DMS153 (cell line): ENCODE results near the gene VAV2.

ENCODE experiments used
- DNase-seq: peaks from one replicate; lab custom pipeline; 2025; lab: John Stamatoyannopoulos, UW

VAV2 gene

DNA sequence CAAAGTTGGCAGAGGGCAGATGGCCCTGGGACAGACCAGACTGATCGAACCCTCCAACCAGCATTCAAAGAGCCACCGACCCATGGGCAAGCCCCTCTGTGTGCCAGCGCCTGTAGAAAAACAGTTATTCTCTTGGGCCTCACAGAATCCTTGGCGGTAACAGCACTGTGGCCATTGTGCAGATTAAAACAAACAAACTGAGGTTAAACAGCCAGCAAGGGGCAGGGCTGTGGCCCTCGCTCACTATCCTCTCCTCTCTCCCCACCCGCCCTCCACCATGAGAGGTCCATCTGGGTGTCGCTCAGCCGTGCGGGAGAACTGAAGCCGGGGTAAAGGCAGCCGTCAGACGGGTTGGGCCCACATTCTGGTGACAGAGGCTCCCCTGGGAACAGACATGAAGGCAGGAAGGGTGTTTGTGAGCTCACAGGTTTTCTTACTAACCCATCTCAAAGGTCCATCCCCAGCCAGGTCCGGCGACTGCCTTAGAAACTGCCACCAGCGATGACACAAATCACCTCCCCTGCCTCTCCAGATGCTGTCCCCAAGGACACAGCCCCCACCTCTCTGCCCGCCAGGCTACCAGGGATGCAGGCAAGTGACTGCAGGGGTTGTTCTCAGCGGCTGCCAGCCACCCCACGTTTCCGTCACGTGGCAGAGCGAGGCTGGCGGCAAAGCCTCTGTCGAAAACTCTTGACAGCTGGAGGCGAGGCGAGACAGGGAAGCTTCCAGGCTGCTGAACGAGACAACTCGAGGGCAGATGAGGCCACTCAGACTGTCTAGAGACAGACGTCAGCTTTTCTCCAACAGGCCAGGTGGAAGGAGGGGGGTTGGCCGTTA, 178.2 kb downstream of the VAV2 start:
- no peak for DNase-seq

DNA sequence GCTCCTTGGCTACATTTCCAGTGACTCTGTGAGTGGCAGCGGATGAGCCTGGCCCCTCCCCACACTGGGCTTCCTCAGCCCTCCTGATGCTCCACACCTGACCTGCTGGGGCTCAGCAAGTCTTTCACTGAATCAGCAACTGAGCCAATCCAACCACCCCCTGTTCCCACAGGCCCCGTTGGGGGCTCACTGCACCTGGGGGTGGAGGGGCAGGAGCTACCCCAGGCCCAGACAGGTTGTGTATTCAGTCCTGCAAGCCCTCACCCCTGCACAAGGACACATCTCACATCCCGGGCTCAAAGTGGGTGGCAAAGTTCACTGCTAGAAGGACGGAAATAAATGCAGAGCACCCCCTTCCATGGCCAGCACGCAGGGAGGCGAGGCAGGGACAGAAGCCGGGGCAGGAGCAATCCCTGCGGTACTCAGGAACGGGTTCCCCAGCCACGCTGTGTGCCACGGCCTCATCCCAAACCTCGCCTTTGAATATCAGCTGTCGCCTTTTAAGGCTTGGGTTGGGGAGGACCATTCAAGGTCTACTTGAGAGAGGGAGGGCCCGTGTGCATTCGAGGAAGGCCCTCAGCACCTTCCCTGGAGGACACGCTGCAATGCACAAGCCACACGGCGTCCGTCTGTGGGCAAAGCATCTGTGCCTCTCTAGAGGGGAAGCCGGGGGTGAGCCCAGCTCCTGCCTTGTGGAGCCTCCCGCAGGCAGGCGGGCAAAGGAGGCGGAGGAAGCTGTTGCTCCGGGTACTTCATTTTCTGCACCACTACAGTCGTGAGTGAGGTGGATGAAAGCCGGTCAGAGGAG, 179.0 kb downstream of the VAV2 start:
- DNase-seq: no peak

DNA sequence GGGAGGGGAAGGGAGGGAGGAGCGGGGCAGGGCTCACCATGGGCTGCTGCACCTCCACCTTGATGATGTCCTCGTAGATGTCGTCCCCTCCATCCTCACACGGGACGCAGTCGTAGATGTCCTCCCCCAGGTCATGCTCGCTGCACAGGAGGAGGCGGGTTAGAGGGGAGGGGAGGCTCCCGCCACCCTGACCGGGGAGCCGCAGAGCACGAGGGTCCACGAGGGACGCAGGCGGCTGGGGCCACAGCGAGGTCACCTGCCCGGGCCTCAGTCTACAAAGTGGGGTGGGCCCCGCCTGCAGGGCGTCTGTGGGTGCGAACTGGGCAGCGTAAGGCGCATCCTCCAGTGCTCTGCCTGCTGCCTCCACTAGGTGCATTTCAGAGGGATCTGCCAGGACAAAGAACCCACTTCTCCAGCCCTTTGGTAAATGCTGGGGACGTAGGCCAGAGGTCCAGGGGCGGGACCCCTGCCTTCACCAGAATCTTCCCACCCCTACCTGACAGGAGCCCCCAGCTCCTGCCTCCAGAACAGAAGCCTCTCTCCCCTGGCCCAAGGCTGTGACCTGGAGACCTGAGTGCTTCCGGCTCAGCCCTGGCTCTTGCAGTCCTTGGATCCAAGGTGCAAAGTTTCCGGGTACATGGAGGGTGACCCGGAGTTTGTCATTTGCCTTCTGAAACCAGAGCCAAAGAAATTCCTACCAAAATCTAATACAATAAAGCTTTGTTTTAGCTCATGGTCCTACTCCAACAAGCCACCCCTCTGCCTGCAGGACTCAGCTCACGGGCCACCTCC, 179.9 kb downstream of the VAV2 start:
- no peak for DNase-seq

DNA sequence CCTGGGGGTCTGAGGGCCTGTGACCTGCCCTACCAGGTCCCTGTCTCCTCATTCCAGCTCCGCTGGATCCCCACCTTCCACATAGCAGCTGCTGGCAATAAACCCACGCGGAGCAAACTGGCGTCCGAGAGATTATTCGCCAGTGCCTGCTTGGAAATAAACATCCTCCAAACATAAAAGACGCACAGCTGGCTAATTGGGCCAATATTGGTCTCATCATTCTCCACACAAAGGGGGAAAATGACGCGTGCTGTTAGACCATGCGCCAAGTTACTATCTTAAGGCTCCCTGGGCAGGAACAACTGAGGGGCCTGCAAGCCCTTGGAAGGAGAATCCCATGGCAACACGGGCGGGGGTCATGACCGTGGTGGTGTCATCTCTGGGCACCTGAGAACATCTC, 180.7 kb downstream of the VAV2 start:
- DNase-seq: no peak

DNA sequence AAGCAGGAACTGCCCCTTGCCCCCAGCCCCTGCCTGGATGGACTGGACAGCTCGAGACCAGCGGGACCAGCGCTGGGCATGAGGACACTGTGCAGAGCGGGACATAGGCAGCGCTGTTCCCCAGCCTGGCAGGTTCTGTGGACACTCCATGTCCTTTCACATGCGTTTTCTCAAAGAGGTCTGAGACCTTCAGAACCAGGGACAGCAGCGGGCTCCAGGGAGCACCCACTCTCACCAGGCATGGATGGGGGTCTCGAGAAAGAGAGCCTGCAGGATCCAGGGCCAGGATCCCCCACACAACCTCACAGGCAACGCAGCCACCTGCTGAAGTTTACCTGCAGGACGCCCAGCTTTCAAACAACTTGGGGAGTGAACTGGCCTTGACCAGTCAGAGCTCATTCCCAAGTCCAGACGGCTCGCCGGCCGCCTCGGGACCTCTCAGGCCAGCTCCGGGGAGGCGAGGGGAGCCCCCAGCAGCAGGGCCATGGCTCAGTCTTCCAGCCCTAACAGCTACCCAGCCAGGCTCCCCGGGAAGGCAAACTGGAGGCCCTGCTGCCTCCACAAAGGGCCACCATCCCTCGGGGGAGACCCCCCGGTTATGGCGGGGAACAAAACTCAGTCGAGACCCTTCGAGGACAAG, 181.4 kb downstream of the VAV2 start:
- DNase-seq: no peak

DNA sequence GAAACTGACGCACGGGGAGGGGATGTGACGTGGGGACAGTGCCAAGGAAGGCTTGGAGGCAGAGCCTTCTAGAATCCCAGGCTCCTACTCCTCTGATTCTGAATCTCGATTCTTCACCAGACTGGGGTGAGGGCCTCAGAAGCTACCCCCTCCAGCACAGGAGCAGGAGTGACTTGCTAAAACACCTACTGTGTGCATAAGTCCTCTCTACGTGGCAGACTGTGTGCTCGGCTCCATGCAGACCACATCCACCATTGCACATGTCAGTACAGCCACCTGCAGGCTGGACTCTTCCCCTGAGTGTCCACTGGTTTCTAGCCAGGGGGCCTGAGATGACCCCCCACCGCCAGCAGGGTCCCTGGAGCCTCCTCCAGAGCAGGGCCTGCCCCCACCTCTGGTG, 182.8 kb downstream of the VAV2 start:
- DNase-seq: no peak

DNA sequence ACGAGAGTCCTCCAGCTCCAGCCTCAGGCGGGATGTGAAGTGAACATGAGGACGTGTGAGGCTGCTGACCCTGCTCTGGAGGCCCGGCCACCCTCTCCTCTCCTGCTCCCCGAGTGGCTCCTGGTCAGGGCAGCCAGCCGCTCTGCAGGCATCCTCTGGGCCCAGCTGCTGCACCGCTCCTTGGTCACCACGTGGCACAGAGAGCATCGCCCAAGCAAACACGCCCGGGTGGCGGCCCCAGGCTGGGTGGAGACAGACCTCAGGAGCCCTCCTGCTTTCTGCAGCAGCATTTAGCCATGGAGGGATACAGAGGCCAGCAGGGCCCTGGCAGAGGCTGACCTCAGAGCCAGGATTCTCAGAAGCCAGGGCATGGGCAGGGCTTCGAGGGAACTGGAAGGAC, 184.3 kb downstream of the VAV2 start:
- DNase-seq: no peak

DNA sequence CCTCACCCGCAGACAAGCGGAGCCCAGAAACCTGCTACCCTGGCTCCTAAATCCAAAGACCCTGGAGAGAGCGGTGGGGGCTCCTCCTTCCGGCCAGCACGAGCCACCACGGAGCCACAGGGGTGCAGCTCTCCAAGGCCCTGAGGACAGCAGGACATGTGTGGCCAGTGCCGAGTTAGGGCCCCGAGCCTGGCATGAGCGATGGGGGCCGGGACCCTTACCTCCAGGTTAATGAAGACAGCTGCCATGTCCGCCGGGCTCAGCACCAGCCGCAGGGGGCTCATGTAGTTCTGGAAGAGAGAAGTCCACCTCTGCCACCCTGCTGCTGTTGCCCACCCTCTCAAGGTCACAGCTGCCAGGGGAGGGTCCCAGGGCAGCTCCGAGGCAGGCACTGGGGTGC, 185.1 kb downstream of the VAV2 start:
- DNase-seq: no peak

DNA sequence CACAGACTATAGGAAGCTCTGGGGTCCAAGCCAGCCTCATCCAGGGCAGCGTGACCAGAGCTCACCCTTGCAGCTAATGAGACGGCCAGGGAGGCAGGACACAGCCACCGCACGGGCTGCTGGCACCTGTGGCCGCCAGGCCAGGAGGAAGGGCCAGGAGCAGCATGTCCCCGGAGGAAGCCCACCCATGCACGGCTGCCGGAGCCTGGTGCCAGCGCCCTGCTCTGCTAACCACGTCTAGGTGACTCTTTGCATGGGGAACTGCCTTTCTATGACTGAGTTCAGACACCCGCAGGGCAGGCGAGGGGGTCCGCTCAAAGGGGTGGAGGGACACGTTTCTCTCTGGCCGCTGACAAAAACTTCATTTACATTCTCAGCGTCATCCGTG, 185.5 kb downstream of the VAV2 start:
- DNase-seq: no peak

DNA sequence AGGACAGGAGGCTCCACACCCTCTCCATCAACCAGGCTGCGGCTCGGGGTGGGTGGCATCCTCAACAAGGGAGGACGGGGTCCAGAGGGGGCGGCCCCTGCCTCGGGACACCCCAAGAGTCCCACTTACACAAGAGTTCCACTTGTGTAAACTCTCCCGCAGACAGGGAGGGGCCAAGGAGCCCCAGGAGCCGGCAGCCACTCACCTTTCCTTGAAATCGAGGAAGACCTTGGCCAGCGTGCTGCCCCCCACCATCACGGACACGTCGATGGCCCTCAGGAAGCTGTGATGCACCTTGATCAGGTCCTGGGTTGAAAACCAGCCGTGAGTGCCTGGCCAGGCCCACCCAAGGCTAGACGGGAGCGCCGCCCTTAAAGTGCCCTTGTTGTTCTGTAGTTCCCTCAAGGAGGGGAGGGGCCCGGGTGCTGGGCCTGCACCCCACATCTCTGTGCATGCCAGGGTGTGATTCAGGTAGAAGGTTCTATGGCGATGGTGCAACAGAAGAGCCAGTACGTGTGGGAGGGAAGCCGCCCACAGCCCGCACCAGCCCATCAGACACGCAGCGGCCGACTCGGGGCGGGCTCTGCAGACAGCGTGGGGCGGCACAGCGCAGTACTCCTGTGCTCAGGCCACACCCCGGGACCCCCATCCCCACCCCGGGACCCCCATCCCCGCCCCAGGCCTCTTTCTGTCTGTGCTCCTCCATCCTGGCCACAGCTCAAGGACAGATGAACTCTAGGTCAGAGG, 186.1 kb downstream of the VAV2 start:
- DNase-seq: no peak

DNA sequence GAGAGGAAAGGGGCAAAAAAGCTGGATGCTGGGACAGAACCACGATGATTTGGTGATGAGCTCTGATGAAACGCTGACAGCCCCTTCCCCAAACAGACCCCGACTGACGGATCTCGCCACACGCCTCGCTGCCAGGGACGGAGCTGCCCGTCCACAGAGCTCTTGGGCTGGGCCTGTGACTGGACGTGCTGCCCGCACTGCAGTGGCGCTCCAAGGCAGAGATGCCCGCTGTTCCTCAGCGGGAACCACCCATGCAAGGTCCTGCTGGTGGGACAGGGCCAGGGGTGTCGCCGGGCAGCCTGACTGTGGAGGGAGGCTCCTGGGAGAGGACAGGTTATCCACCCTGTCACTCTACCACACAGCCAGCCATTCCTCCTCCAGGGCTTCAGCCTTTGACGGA, 187.9 kb downstream of the VAV2 start:
- no peak for DNase-seq

DNA sequence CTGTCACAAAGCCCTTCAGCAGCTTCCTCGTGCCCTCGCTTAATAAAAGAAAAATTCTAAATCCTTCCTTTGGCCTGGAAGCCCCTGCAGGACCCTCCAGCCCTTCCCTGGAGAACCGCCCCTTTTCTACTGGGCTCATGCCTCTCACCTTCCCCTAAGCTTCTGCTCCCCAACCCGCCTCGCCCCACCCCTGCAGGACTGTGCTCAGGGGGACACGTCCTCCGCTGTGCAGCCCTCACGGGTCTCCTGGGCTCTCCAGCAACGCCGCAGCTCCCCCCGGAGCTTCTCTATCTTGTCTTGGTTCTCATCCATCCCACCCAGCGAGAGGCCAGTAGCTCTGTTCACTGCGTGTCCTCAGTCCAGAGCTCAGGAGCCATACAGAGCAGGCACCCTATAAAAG, 188.4 kb downstream of the VAV2 start:
- no peak for DNase-seq

DNA sequence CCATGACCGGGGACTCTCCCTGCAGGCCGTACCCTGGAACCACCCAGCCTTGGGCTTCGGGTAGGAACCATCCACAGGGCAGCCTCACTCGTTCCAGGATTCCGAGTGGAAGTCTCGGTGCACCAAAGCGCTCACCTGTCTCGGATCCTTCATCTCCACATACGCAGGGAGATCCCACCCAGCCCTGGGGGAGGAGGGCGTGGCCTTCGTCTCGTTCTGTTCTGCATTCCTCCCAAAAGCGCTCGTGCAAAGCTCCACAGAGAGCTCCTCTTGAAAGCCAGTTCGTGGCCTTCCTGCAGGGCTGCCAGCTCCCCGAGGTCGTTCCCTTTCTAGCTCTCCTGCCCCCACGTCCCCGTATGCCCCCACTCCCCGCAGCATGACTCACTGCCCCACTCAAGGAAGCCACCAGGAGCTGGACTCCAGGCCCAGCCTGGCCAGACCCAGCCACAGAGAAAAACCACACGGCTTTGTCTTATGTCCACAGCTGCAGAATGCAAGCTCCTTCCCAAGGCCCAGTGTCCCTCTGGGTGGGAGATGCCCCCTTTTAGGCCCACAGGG, 189.0 kb downstream of the VAV2 start:
- DNase-seq: no peak

DNA sequence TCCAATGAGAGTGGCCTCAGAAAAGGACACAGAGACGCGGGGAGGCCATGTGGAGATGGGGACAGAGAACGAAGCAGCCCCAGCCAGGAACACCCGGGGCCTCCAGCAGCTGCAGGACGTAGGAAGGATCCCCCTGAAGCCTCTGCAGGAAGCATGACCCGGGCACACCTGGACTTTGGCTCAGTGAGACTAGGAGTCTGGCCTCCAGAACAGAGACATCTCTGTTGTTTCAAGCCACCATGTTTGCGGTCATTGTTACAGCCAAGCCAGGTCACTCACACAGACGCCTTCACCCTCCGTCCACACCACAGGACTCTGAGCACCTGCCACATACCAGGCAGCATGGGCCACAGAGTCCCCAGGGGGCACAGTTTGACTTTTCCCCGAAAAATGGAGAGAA, 190.4 kb downstream of the VAV2 start:
- no peak for DNase-seq

DNA sequence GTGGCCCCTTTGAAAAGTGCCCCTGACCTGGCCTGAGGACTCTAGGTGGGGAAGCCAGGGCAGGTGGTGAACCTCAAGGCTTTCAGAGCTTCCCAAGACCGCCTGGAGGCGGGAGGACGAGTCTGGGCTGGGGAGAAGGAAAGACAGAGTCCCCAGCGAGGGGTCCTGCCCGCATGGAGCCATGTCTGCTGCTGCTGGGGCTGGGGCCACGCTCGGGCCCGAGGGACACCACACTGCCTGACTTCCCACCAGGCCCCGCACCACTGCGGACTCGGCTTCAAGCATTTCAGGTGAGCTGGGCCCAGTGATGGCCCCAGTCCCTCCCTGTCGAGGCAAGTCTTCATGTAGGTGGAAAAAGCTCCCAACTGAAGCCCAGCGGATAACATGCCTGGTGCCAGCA, 191.9 kb downstream of the VAV2 start:
- no peak for DNase-seq

DNA sequence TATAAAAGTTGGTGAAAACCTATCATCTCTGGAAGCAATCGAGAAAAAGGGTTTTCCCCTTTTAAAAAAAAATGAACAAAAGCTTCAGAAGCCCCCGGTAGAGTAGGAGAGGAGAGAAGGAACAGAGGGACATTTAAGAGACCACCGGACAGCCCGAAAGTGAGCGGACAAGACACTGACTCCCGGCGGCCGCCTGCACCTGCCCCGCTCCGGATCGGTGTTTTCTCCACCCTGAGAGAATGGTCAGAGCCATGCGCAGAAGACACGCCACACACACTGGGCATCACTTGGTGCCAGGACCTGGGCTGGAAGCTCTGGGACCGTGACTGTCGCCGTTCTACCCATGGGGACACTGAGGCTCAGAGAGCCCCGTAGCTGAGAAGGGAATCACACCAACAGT, 192.4 kb downstream of the VAV2 start:
- no peak for DNase-seq

DNA sequence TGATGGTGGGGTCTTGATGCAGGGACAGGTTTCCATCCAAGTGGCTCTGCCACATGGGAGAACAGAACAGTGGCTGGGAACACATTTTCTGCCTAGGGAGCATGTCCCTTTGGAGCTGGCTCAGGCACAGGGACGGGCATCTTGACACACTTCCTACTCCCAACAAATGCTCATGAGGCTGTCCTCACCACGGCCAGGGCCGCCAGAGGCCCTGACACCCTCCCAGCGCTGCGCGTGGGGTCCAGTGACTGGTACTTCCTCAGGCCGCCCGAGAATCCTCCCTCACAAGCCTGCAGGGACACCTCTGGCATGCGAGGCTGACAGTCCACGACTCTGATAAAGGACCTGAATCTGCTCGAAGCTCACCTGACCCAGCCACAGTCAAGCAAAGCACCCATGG, 193.0 kb downstream of the VAV2 start:
- DNase-seq: no peak

DNA sequence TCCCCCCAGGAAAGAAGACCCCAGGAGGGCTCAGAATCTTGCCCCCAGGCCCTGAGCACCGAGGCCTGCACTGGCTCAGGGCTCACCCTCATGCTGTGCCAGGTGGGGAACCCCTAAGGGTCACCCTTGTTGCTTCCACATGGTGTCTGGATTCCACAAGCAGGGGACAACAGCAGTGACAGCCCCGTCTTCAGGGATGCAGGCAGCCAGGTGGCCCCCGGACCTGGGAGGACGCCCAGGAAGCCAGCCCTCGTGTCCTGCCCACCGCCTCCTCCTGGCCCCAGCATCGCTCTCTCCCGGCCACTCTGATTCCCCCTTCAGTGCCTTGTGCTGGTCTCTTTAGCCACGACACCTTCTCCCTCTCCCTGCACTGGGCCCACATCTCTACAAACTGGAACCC, 194.0 kb downstream of the VAV2 start:
- no peak for DNase-seq

DNA sequence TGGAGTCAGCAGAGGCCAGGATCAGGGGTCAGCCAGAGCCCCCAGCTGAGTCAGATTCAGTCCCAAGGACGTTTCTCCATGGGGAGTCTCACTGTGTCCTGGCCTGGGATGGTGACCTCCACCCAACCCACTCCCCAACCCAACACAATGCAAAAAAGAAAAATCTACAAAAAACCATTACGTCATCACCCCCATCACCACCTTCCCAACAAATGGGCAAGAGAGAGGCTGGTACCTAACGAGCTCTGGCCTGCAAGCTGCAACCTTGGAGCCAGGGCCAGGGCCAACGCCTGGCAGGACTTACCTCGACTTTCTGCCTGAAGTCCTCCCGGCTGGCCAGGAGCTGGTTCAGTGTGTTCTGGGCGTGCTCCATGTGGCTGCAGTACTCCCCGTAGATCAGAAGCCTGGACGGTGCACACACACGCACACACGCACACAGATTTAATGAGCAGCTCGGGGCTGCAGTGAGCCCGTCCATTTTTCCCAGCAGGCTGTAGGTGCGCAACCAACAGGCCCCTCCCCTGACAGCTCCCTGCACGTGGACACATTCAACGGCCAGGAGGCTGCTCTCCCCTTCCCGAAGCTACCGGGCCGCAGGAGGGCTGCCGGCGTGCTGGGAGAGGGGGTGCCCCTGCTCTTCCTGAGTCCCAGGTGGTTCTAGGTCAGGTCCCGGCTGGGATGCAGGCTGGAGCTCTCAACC, 194.6 kb downstream of the VAV2 start:
- DNase-seq: no peak

DNA sequence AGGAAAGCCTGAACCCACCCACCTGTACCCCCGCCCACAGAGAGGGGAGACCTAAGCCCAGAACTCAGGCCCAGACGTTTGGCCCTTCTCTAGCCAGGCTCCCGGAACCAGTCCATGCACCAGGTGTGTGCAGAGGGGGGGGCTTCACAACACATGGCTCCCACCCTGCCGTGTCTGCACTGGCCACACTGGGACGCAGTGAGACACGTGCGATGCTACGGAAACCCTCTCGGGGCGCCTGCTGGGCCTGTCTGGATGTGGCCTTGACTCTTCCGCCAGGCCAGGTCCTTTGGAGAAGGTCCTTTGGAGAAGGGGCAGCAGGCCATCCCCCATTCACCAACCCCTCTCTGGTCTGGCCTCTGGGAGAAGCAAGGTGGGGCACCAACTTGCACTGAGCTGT, 195.6 kb downstream of the VAV2 start:
- DNase-seq: no peak

DNA sequence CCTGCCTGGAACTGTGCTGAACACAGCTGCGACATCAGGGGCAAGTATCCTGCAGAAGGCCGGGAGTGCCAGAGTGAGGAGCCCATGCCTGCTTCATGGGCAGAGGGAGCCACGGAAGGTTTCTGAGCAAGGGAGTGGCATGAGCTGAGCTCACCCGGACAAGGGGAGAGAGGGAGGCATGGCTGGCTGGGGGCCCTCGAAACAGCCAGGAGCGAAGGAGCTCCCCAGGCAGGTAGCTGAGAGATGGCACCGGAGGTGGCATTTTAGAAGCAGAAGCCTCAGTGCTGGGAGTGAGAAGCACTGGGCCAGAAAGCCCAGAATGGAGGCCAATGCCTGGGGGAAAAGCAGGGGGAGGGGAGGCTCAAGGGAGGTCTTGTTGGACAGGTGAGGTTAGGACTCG, 197.1 kb downstream of the VAV2 start:
- DNase-seq: no peak
